GM18517 (cell line): ENCODE results near the gene SPI1.

Experiments used
- ATAC-seq: cut with Tn5 transposase; IDR thresholded peaks from one replicate; pipeline ENCODE4 v1.9.1; 2021; ENCODE audit warnings: mild to moderate bottlenecking, moderate library complexity; ENCODE audit not compliant: unreplicated experiment

Gene SPI1

DNA sequence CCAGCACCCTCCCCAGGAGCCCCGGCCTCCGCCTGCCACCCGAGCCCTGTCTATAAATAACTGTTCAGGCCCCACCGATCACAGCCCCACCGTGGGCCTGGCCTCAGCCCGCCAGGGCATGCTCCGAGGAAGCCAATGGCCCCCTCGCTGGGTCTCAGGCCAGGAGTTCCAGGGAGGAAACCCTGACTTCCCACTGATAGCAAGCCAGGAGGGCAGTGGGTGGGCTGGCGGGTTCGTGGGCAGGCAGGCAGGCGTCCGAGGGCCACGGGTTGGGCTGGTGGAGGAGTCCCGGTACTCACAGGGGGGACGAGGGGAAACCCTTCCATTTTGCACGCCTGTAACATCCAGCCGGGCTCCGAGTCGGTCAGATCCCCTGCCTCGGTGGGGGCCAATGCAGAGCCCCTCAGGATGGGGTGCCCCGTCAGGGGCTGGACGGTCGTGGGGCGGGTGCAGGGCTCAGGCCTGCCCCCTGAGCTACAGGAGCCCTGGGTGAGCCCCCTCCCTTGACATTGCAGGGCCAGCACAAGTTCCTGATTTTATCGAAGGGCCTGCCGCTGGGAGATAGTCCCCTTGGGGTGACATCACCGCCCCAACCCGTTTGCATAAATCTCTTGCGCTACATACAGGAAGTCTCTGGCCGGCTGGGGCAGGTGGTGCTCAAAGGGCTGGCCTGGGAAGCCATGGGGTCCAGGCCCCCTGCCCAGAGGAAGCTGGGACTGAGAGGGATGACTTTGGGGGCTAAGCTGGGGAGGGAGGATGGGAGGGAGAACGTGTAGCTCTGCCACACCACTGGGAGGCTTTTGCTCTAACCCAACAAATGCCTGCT lies at the start of gene SPI1:
TSS of gene SPI1 (minus strand) at position 538 of the 826 bp plus-strand sequence. CDS start at position 344, 194 bp downstream.
- ATAC-seq: peak; percentile 83

GRCh38 chr11:47426062-47426956 lies 48.0 kb upstream of the SPI1 start, which contains the start of gene PSMC3:
Gene PSMC3, minus strand, starts transcription at chr11:47426439. Its CDS starts 160 bp downstream, at chr11:47426279.
- peak; percentile 89 for ATAC-seq

GRCh38 chr11:47425611-47426010 lies 47.3 kb upstream of the SPI1 start:
- no peak for ATAC-seq

GRCh38 chr11:47418454-47419259 lies 40.3 kb upstream of the SPI1 start:
- no peak for ATAC-seq

- ATAC-seq: no peak
These were observed 39.4 kb upstream of the SPI1 start for GRCh38 chr11:47417712-47418111.

DNA sequence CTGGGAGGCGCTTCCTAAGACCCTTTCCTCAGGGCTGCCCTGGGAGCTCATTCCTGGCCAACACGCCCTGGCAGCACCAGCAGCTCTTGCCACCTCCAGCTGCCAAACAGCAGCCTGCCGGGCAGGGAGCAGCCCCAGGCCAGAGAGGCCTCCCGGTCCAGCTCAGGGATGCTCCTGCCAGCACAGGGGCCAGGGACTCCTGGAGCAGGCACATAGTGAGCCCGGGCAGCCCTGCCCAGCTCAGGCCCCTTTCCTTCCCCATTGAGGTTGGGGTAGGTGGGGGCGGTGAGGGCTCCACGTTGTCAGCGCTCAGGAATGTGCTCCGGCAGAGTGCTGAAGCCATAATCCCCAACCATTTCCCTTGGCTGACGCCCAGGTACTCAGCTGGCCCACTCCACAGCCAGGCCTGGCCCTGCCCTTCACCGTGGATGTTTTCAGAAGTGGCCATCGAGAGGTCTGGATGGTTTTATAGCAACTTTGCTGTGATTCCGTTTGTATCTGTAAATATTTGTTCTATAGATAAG lies 37.7 kb upstream of the SPI1 start:
- no peak for ATAC-seq

GRCh38 chr11:47415091-47415854 lies 36.9 kb upstream of the SPI1 start:
- no peak for ATAC-seq

DNA sequence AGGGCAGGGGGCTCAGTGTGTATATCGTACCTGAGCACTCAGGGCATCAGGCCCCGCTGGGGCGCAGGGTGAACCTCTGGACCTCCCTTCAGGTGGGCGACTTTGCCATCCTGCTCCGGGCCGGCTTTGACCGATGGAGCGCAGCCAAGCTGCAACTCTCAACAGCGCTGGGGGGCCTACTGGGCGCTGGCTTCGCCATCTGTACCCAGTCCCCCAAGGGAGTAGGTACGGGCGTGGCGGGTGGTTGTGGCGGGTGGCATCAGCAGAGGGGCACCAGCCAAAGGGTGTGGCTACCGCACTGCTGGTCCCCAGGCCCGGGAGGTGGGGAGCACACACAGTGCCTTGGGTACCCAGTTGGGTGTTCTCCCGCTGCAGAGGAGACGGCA lies 36.3 kb upstream of the SPI1 start:
- no peak for ATAC-seq

- ATAC-seq: no peak
These were observed 35.7 kb upstream of the SPI1 start for GRCh38 chr11:47413908-47414684.

DNA sequence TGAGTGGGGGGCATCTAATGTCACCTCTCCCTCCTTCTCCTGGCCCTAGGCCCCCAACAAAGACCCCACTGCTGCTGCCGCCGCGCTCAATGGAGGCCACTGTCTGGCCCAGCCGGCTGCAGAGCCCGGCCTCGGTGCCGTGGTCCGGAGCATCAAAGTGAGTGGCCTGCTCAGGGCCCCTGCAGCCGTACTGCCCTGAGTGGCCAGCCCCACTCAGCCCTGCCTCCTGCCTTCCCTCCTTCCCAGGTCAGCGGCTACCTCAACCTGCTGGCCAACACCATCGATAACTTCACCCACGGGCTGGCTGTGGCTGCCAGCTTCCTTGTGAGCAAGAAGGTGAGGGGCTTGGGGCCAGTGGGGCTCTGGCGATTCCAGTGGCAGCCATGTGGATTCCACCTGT lies 35.0 kb upstream of the SPI1 start:
- ATAC-seq: no peak

GRCh38 chr11:47411884-47412746 lies 33.8 kb upstream of the SPI1 start:
- ATAC-seq: no peak

- no peak for ATAC-seq
These were observed 32.3 kb upstream of the SPI1 start for GRCh38 chr11:47410370-47411264.

GRCh38 chr11:47409440-47410369 lies 31.4 kb upstream of the SPI1 start:
- no peak for ATAC-seq

- peak; percentile 11 for ATAC-seq
These were observed 30.5 kb upstream of the SPI1 start for GRCh38 chr11:47408598-47409439.
